ENCODE measurements around the gene G3BP2.
"Not testable (repeated sequence)": the region's sequence is repeated elsewhere in the genome, so short reads cannot be mapped to it uniquely, and the experiment has no call there.

The G3BP2 gene

DNA sequence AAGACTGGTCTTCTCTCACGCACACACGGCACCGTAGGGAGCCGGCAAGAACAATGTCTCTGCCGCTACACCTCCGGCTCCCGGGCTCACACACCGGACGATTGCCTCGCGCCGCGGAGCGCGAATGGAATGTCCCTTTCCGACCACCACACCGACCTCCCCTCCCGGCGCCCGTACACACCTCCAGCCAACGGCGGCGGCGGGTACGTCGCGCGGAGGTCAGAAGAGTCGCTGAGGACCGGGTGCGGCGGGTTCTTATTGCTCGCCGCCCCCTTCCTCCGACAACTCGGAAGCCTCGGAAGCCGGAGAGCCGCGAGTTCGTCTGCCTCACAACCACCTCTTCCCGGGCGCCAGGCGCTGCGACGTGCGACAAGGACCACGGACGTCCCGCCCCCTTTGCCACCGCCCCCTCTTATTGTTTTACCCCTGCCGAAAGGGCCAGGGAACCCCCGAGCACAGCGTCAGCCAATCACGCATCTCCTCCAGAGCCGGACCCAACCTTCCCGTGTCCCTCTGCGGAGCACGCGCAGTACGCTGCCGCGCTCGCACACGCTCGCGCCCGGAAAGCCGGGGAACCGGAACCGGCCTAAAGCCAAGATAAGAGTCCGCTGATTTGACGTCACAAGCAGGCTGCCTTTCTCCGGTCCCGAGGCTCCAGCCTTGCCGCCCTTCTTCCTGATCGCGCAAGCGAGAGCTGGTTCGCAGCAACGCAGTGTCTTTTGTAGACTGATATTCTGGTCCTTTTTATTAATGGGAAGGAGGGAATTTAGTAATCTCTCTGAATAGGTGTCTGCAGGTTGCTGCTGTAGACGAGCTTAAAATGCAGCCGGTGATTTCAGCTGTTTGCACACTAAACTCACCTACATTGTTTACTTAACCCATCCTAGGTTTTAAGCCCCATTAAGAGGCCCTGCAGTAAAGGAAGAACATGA lies at the start of gene G3BP2:
TSS of gene G3BP2 (minus strand) at position 385 of the 932 bp plus-strand sequence. CDS start 11,386 bp downstream, outside the sequence.
- DNase-seq, result peak; percentile 98

DNA sequence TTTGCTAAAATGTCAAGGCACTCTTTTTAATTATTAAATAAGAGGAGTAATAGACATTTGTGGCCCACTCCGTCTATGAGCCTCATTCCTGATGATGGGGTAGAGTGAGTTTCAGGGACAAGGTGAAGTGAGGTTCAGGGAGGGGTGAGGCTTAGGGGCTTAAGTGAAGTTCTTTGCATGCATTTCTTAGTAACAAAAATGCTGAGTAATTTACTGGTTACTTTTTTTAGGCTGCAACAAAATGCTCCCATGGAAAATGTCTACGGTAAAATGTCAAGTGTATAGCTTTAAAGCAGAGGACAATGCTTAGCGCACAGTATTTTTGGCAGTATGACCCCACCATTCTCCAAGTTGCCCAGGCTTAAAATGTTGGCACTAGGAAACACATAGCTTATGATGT lies 49.2 kb upstream of the G3BP2 start:
- DNase-seq, result no peak

DNA sequence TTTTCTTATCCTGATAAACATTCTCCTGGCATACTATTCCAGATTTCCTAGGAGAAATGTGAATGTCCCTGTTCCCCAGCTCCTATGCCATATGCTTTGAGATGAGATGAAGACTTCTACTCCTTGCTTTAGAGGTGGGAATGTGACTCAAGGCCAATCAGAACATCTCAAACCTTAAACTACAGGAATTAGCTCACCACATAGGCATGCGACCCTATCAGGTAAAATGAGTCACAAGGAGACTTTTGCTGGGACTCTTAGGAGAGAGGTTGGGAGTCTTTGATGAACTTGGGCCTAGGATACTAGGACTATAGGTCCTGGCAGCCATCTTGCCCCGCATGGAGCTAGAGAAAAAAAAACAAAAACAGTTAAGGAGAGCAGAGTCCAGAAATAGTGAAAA lies 45.3 kb upstream of the G3BP2 start:
- DNase-seq, result no peak

DNA sequence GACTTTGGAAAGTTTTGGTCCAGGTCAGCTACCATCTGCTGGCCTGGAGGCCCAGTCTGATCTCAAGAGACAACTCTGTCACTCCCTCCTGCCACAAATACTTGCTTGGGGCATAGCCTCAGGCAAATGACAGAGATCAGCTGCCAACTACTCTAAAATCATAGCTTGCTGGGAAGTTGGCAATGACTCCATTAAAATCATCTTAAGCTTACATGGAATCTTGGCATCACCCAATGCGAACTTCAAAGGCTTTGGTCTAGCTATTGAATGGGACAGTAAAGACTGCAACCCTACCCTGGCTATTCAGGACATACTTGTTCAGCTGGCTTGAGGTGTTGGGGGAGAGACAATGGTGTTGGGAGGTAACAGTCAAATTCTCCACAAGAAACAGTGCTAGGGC lies 44.2 kb upstream of the G3BP2 start:
- no peak for DNase-seq

DNA sequence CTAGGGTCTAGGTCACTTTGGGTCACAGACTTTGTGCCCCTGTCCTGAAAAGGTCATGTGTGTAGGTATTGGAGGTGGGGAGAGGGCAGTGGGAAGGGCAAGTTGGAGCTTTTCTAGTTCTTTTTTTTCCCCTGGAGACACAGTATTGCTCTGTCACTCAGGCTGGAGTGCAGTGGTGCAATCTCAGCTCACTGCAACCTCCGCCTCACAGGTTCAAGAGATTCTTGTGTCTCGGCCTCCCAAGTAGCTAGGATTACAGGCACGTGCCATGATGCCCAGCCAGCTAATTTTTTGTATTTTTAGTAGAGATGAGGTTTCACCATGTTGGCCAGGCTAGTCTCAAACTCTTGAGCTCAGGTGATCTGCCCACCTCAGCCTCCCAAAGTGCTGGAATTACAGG lies 42.8 kb upstream of the G3BP2 start:
- DNase-seq, result not testable (repeated sequence)

DNA sequence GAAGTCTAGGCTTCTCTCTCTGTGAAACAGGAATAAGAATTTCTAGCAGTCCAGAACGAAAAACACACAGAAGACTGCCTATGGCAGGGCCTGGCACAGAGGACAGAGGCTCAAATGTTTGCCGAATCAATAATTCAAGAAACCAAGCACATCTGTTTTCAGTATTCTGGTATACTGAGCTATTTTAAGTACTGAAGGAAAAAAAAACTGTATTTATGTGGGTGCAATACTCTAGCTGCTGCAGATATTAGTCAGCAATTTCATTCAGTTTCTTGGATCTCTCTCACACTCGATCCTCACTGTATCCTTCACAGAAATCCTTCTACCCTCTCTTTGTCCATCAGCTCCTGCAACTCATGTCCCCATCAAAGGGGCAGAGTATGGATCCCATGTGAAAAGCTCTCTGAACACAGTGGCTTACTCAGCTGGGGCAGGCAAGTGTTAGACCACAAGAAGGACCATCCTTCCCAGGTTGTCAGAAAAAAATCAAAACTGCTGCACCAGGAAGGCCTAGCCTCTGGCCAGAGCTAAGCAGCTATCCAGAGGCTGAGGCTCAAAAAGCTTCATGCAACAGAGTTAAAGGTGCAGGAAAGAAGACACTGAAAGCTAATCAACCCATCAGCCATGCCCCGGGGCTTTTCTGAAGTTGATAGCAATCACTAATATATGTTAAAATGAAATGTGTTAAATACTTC lies 42.0 kb upstream of the G3BP2 start:
- DNase-seq, result no peak

DNA sequence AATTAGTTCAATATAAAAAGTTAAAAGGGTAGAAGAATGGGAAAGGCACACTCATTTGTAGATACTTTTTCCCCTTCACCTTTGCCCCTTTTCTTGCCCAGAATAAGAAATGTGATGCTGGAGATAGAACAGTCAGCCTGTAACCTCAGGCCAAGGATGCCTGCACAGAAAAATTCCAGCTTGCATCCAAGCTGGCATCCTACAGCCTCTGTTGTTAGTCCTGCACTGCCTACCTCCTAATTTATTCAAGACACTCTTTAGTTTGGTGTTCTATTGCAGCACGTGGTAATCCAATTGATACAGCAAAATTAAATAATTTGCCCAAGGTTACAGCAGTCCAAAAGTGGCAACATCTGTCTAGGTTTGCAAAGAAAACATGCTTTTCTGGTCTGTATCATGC lies 41.5 kb upstream of the G3BP2 start:
- no peak for DNase-seq

DNA sequence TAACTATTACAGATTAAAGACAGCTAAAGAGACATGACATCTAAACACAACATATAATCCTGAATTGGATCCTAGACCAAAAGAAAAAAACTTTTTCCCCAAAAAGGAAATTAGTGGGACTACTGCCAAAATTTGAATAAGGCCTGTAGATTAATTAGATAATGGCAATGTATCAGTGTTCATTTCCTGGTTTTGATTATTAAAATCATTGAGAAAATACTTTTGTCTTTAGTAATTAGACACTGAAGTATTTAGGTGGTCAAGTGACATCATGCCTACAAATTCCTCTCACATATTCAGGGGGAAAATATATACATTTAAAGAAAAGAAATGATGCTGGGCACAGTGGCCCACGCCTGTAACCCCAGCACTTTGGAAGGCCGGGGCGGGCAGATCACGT lies 40.8 kb upstream of the G3BP2 start:
- no peak for DNase-seq

DNA sequence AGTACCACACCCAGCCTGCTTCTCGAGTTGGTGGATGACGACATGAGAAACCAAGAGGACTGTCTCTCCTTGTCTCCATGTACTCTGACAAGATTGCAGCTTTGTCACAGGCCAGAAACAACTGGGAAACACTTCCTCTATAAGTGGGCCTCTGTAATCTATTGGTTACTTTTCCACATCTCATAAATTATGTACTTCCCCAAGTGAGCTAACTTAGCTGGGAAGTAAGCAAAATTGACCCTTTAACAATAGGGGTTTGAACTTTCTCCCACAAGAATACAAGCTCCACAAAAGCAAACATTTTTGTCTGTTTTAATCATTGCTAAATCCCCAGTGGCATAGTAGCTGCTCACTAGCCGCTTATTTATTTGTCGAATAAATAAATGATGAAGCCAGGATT lies 37.0 kb upstream of the G3BP2 start:
- peak; percentile 77 for DNase-seq

DNA sequence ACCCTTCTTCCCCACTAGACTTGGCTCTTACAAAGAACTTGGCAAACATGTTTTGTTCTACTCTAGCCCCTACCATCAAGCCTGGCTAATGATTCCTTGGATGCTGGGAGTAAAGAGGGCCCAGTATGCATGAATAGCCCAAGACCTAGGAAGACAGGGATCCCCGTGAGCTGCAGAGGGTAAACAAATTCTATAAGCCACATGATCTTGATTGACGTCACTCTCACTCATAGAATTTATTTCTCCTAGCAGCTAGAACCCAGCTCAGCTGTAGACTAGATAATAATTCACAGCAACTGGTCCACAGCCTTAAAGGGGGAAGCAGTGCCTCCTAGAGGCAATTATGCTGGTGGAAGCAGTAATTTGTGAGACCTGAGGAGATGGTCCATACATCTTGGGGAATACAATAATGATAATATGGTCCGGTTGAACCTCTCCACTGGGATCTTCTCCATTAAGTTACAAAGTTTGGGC lies 35.0 kb upstream of the G3BP2 start:
- DNase-seq, result no peak

DNA sequence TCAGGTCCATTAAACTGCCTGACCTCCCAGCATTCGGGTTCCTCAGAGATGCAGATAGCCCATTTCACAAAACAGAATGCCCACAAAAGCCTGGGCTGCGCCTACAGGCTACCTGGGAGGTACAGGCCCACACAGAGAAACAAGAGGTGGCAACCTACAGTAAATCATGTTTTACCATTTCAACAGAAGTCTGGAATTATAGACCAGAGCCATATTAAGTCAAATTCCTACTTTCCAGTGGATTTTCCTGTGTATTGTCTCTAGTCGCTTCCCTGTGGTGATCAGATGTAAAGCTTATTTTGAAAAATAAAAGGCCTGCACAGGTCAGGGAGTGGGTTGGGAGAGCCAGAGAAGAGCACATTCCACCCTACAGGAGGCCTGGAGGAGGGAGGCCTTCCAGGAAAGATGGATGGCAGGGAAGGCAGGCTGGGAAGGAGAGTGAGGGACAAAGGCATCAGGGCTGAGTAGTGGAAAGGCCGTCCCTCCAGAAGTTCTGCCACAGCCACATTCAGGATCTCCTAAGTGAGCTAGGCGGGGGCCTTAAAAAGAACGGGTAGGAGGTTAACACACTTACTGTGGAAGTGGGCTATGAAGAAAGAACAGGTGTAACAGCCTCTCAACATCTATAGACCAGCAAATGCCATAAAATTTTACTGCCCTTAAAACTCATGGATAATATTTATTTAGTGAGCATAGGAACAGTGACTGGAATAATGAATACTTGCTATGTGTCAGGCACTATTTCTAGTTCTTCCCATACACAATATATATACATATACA lies 32.2 kb upstream of the G3BP2 start:
- DNase-seq, result no peak

DNA sequence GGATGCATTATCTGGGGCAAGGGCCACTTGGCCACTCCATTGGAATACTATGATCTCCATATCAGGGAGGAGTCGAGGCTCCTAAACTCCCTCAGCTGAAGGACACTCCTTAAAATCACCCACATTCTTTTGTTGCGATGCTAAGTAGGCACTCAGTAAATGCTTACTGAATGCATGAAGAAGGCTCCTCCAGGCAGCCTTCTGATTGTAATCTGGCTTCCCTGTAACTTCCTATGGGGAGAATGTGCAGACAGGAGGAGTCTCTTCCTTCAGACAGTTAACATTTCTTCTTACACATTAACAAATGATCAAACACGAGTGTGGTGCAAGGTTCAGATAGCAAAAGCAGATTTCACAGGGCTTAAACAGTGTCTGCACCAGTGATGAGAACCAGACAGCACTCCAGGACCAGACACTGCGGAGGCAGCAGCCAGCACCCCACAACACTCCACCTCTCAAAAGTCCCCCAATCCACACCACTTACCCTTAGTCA lies 29.8 kb upstream of the G3BP2 start:
- DNase-seq, result no peak

DNA sequence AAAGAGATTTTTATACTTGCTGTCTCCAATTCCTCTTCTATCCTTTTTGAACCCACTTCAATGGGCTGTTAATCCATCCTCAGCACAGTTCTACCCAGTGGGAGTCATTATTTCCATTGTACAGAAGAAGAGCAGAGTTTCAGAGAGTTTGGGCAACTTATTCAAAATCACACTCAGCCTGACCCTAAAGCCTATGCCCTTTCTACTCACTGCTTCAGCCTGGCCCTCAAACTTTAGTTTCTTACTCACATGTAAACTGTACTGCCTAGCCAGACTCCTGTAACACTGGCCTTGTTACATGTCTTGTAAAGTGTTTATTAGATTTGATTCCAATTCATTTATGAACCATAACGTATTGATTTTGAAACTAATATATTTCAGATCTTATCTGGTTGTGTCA lies 26.1 kb upstream of the G3BP2 start:
- no peak for DNase-seq

DNA sequence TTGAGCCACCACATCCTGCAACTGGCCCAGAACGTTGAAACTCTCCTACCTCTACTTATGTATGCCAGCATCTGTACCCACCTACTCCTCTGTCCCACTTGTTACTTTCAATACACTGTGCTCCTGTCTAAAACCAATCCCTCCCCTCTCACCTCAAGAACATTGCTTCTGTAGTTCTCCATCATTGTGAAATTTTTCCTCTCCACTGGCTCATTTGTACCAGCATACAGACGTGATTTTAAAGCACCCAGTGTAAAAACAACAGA lies 25.7 kb upstream of the G3BP2 start:
- DNase-seq, result no peak

DNA sequence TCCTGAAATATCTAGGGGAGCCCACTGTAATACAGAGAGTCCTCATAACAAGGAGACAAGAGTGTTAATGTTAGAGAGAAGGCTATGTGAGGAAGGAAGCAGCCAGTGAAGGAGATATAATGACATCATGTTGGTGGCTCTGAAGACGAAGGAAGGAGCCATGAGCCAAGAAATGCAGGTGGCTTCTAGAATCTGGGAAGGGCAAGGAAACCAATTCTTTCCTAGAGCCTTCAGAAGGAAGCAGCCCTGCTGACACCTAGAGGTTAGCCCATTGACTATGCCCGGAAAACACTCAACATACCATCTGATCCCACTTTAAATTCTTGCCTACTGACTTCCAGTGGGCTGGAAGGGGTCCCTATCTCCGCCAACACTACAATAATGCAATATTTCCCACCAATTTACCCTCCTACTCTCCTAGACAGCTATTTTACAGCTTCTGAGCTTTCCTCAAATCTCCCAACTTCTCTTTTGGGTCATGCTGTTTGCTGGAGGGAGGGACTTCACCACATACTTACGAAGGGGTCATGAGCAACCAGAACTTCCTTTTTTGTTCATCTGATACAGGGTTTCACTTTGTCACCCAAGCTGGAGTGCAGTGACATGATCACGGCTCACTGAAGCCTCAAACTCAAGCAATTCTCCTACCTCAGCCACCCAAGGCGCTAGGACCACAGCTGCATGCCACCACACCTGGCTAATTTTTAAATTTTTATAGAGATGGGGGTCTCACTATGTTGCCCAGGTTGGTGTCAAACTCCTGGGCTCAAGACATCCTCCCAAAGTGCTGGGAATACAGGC lies 25.2 kb upstream of the G3BP2 start:
- peak; percentile 87 for DNase-seq

DNA sequence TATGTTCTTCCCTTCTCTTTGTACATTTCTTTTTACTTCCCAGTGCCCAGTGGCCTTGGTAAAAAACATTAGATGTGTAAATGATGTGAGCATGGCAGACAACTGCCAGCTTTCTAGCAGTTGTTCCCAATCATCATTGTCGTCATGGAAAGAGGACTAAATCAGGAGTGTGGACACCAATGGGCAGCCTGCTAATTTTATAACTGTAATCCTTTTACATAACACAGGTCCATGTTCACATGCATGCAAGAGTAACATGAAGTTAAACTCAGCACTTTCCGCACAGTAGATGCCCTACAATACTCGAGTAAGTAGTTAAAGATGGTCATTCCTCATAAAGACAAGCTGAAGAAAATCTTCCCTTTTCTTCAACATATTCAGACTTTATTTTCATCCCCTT lies 23.4 kb upstream of the G3BP2 start:
- DNase-seq, result no peak

DNA sequence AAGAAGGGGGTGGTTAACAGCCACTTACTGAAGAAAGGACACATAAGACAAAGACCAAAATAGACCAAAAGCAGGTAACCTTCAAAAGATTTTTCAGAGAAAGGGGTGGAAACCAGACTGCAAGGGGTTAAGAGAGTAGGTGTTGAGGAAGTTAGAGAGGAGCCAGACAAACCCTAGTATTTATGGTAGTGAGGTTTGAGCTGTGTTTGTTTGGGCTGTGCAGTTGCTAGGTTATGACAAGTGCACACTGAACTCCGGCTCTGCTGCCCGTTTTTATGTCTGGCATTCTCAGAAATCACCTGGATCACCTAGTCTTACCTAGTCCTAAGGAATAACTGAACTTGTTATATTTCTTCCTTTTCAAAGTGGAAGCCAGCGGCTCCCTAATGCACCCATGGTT lies 22.9 kb upstream of the G3BP2 start:
- DNase-seq, result no peak

DNA sequence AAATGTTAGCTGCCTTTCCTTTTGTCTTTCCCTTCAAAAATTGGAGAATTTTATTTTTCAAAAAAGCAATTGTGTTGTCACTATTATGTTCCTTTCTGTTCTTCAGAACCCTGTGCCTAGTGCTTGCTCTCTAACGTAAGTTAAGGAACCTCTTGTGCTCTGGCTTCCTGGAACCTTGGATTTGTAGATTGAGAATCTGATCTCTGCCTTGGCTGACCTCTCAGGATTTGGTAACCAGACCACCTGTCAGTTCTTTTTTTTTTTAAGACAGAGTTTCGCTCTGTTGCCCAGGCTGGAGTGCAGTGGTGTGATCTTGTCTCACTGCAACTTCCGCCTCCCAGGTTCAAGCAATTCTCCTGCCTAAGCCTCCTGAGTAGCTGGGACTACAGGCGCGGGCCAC lies 18.9 kb upstream of the G3BP2 start:
- DNase-seq, result not testable (repeated sequence)

DNA sequence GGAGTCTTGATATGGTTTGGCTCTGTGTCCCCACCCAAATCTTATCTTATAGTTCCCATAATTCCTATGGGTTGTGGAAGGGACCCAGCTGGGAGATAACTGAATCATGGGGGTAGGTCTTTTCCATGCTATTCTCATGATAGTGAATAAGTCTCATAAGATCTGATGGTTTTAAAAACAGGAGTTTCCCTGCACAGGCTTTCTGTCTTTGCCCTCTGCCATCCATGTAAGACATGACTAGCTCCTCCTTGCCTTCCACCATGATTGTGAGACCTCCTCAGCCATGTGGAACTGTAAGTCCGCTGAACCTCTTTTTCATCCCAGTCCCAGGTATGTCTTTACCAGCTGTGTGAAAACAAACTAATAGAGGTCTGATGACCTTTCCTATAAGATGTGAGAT lies 13.9 kb upstream of the G3BP2 start:
- not testable (repeated sequence) for DNase-seq

DNA sequence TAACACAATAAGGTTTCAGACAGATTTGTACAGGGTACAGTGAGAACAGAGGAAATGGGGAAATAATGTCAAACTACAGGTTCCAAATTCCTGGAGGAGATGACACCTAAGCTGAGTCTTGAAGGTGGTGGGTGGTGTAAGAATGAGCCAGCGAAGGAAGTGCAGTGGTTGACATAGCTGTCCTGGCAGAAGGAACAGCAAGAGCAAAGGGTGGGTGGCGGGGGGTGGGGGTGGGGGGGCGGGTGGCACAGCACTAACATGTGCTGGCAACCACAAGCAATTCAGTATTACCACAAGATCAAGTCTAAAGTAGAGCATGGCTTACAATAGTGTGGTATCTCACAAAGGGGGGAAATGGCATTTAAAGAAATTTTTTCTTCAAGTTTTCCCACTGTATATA lies 13.1 kb upstream of the G3BP2 start:
- DNase-seq, result peak; percentile 12

DNA sequence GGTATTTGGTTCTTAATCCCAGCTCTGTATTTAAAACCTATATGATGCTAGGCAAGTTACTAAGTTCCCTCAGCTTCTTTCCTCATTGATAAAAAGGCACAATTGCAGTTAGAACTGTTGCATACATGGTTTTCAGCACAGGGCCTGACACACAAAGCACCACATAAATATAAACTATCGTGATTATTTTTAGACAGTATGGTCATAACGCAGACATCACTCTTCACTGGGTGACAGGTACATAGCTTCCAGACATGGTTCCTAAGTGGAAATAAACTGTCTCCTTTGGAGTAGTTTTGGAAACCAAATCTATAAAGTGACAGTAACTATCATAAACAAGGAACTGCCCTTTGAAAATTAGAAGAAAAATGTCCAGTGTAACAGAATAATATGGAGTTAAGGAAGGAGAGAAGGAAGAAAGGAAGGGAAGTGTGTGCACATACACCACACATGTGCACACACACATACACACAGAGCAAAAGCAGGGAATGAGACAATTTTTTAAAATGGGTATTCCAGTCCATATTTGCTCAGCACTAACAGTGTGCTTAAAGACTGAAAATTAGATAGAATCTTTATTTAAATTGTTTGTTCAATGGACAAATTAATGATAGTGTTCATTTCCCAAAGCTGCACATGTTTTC lies 12.5 kb upstream of the G3BP2 start:
- no peak for DNase-seq

All from MV-4-11 (cell line).